Measurements from ENCODE around the gene SYTL3.
"Not testable (repeated sequence)": the region's sequence is repeated elsewhere in the genome, so short reads cannot be mapped to it uniquely, and the experiment has no call there.

SYTL3 gene

DNA sequence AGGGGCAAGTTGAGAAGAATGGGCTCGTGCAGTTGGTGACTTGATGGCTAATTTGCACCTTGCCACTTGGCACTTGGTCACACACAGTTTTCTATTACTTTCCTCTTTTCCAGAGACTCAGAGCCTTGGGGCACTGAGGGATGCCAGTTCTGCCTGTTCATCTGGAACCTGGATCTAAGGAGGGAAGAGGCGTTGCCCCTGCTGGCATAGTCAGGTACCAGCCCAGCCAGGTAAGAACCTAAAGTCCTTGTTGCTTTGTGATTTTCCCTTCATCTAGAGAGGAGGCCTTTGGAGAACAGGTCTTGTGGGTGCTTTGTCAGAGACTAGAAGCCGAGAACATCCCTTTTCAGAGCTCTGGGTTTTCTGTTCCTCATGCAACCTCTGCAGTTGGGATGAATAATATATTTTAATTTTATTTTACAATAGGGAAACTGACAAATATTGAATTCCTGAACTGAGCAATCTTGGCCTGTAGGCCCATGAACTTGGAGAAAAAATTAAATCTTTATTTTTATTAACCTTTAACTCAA, 11.4 kb downstream of the SYTL3 start:
- no peak overlapping the region for H3K27ac Mint-ChIP-seq
- H3K4me1 Mint-ChIP-seq = peaks cover 10% of the 10 kb centered on the region
- peaks cover 9% of the 10 kb centered on the region for H3K36me3 Mint-ChIP-seq
- H3K9me3 Mint-ChIP-seq = no peaks in the 10 kb centered on the region
- no peak overlapping the region for H3K4me3 Mint-ChIP-seq
- ATAC-seq = no peak
- H3K27me3 Mint-ChIP-seq = no peaks in the 10 kb centered on the region

- peaks cover 7% of the 10 kb centered on the region for H3K36me3 Mint-ChIP-seq
- H3K4me3 Mint-ChIP-seq = no peak overlapping the region
Measured at GRCh38 chr6:158662607-158662953, 12.7 kb downstream of the SYTL3 start.

DNA sequence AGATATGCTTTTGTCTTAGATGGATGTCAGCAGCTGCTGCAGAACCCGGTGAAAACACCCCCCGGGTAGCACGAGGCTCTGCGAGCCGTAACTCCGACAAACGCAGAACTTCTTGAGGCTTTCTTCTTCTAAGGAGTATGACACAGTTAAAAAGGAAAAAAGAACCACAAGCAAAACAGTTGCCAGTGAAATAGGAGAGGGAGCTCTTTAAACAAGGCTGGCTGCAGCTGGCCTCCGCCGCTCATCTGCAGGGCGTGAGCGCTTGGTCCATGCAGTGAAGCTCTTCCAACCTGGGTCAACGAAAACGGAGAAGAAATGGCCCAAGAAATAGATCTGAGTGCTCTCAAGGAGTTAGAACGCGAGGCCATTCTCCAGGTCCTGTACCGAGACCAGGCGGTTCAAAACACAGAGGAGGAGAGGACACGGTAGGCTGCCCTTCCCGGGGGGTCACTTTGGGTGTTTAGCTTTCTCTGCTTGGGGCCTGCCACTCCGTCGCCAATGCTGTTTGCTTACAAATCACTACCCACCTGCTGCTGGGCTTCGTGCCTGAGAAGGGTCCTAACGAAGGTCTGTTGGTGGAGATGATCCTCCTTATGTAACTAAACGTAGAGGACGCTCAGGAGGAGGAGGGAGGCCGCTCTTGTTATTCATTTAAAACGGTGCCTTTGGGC, 13.2 kb downstream of the SYTL3 start:
- H3K36me3 Mint-ChIP-seq = peaks cover 7% of the 10 kb centered on the region

More at GRCh38 chr6:158662607-158662953, 12.7 kb downstream of the SYTL3 start:
- Mint-ChIP-seq H3K27ac (no peak overlapping the region), H3K27me3 (no peaks in the 10 kb centered on the region), H3K4me1 (peaks cover 23% of the 10 kb centered on the region), H3K9me3 (no peaks in the 10 kb centered on the region)
- no peak for ATAC-seq

DNA sequence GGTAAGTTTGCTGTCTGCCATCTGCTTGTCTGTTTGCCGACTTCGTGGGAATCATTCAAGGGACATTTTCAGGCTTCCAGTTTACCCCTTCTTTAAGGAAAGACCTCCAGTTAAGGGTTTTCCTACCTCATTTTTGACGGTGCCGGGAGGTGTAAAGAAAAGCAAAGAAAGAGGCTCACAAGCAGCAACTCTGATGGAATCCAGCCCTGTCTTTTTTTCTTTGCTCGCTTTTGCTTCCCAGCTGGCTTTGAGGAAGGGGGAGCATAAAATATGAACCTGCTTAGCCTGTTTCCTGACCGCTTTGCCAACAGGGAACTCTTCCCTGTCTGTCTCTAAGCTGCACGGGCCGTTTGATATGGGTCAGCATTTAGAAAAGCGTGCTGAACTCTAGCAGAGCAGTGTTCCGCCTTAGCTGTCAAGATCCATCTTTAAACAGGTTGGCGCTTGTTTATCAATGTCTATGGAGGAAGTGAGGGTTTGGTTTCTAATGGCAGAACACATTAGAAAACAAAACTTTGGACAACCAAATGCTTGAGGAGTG, 13.8 kb downstream of the SYTL3 start:
- ATAC-seq = no peak
- H3K27ac Mint-ChIP-seq = no peak overlapping the region

More for the DNA sequence above, 13.2 kb downstream of the SYTL3 start:
- Mint-ChIP-seq H3K27ac (no peak overlapping the region), H3K27me3 (no peaks in the 10 kb centered on the region), H3K4me1 (peaks cover 27% of the 10 kb centered on the region), H3K4me3 (no peak overlapping the region), H3K9me3 (no peaks in the 10 kb centered on the region)
- no peak for ATAC-seq

GRCh38 chr6:158665332-158665731, 15.5 kb downstream of the SYTL3 start:
- Mint-ChIP-seq H3K27ac (no peak overlapping the region), H3K4me3 (no peak overlapping the region), H3K9me3 (no peaks in the 10 kb centered on the region)

More for the DNA sequence above, 13.8 kb downstream of the SYTL3 start:
- H3K27me3 Mint-ChIP-seq = no peaks in the 10 kb centered on the region
- H3K36me3 Mint-ChIP-seq = peaks cover 12% of the 10 kb centered on the region
- H3K4me3 Mint-ChIP-seq = no peak overlapping the region
- H3K4me1 Mint-ChIP-seq = peaks cover 32% of the 10 kb centered on the region
- no peaks in the 10 kb centered on the region for H3K9me3 Mint-ChIP-seq

GRCh38 chr6:158666628-158667359, 16.9 kb downstream of the SYTL3 start:
- peaks cover 18% of the 10 kb centered on the region for H3K36me3 Mint-ChIP-seq
- H3K4me1 Mint-ChIP-seq = peaks cover 28% of the 10 kb centered on the region
- H3K9me3 Mint-ChIP-seq = no peaks in the 10 kb centered on the region
- no peaks in the 10 kb centered on the region for H3K27me3 Mint-ChIP-seq
- H3K4me3 Mint-ChIP-seq = peak overlapping the region; percentile 22
- ATAC-seq = peak; percentile 88
- peak overlapping the region; percentile 95 for H3K27ac Mint-ChIP-seq

More at GRCh38 chr6:158665332-158665731, 15.5 kb downstream of the SYTL3 start:
- no peak for ATAC-seq
- H3K27me3 Mint-ChIP-seq = no peaks in the 10 kb centered on the region
- peaks cover 18% of the 10 kb centered on the region for H3K36me3 Mint-ChIP-seq
- peaks cover 30% of the 10 kb centered on the region for H3K4me1 Mint-ChIP-seq

- peaks cover 18% of the 10 kb centered on the region for H3K36me3 Mint-ChIP-seq
- no peaks in the 10 kb centered on the region for H3K9me3 Mint-ChIP-seq
Measured at GRCh38 chr6:158667360-158667981, 17.6 kb downstream of the SYTL3 start.

GRCh38 chr6:158668707-158669103, 18.9 kb downstream of the SYTL3 start:
- Mint-ChIP-seq H3K9me3 (no peaks in the 10 kb centered on the region), H3K27ac (peak overlapping the region; percentile 95), H3K4me1 (peaks cover 28% of the 10 kb centered on the region), H3K36me3 (peaks cover 11% of the 10 kb centered on the region), H3K4me3 (no peak overlapping the region), H3K27me3 (no peaks in the 10 kb centered on the region)
- ATAC-seq = no peak

More at GRCh38 chr6:158667360-158667981, 17.6 kb downstream of the SYTL3 start:
- Mint-ChIP-seq H3K27me3 (no peaks in the 10 kb centered on the region), H3K4me1 (peaks cover 28% of the 10 kb centered on the region), H3K4me3 (peak overlapping the region; percentile 22), H3K27ac (peak overlapping the region; percentile 95)
- ATAC-seq = peak; percentile 88

GRCh38 chr6:158669145-158670035, 19.5 kb downstream of the SYTL3 start:
- Mint-ChIP-seq H3K9me3 (no peaks in the 10 kb centered on the region), H3K27me3 (no peaks in the 10 kb centered on the region), H3K4me1 (peaks cover 28% of the 10 kb centered on the region), H3K27ac (peak overlapping the region; percentile 95), H3K36me3 (peaks cover 16% of the 10 kb centered on the region), H3K4me3 (no peak overlapping the region)
- no peak for ATAC-seq

GRCh38 chr6:158672119-158672518, 22.3 kb downstream of the SYTL3 start:
- H3K27ac Mint-ChIP-seq, H3K4me3 Mint-ChIP-seq, H3K9me3 Mint-ChIP-seq, ATAC-seq, H3K27me3 Mint-ChIP-seq: not testable (repeated sequence)
- H3K4me1 Mint-ChIP-seq = peaks cover 16% of the 10 kb centered on the region
- peaks cover 17% of the 10 kb centered on the region for H3K36me3 Mint-ChIP-seq

DNA sequence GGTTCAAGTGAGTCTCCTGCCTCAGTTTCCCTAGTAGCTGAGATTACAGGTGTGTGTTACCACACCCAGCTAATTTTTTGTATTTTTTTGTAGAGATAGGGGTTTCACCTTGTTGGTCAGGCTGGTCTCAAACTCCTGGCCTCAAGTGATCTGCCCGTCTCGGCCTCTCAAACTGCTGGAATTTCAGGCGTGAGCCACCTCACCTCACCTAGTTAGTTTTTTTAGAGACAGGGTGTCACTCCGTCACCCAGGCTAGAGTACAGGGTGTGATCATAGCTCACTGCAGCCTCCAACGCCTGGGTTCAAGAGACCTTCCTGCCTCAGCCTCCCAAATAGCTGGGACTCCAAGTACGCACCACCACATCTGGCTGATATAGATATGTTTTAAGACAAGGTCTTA, 22.9 kb downstream of the SYTL3 start:
- no peak overlapping the region for H3K27ac Mint-ChIP-seq
- no peaks in the 10 kb centered on the region for H3K9me3 Mint-ChIP-seq
- no peaks in the 10 kb centered on the region for H3K27me3 Mint-ChIP-seq
- H3K36me3 Mint-ChIP-seq = peaks cover 17% of the 10 kb centered on the region
- H3K4me1 Mint-ChIP-seq = peaks cover 10% of the 10 kb centered on the region
- H3K4me3 Mint-ChIP-seq = no peak overlapping the region
- ATAC-seq = no peak

GRCh38 chr6:158674342-158675131, 24.7 kb downstream of the SYTL3 start:
- peaks cover 8% of the 10 kb centered on the region for H3K36me3 Mint-ChIP-seq
- H3K4me3 Mint-ChIP-seq = no peak overlapping the region
- no peaks in the 10 kb centered on the region for H3K4me1 Mint-ChIP-seq
- H3K9me3 Mint-ChIP-seq = no peaks in the 10 kb centered on the region
- ATAC-seq = no peak
- no peaks in the 10 kb centered on the region for H3K27me3 Mint-ChIP-seq
- no peak overlapping the region for H3K27ac Mint-ChIP-seq

- H3K36me3 Mint-ChIP-seq, H3K27me3 Mint-ChIP-seq, H3K27ac Mint-ChIP-seq, H3K4me3 Mint-ChIP-seq, ATAC-seq, H3K4me1 Mint-ChIP-seq, H3K9me3 Mint-ChIP-seq: not testable (repeated sequence)
Measured at GRCh38 chr6:158677094-158677493, 27.2 kb downstream of the SYTL3 start.

Data from stimulated activated memory B cell treated with anti-CD40 and anti-IgM and Interleukin-4, amounts not matched to agents 10 μg/mL and 1 μg/mL and 100 μg/mL, for 72 hours (primary cell).